DMS 273 treated with DMSO at 0.1 percent for 48 hours (cell line): ENCODE data around the gene CAPN12.

Source experiments
- DNase-seq: peaks from one replicate; lab custom pipeline; 2025; lab: John Stamatoyannopoulos, UW

The CAPN12 gene

GRCh38 chr19:38696729-38697055, 47.6 kb downstream of the CAPN12 start:
- no peak for DNase-seq

GRCh38 chr19:38695832-38696728, 48.2 kb downstream of the CAPN12 start:
- no peak for DNase-seq

GRCh38 chr19:38695317-38695683, 49.0 kb downstream of the CAPN12 start:
- no peak for DNase-seq

- DNase-seq: no peak
These were observed 50.7 kb downstream of the CAPN12 start for GRCh38 chr19:38693380-38694223.

- no peak for DNase-seq
These were observed 51.6 kb downstream of the CAPN12 start for GRCh38 chr19:38692458-38693379.

- no peak for DNase-seq
These were observed 52.3 kb downstream of the CAPN12 start for GRCh38 chr19:38691938-38692457.

- no peak for DNase-seq
These were observed 53.4 kb downstream of the CAPN12 start for GRCh38 chr19:38690832-38691231.

- no peak for DNase-seq
These were observed 54.1 kb downstream of the CAPN12 start for GRCh38 chr19:38690146-38690545.

- DNase-seq: no peak
These were observed 56.4 kb downstream of the CAPN12 start for GRCh38 chr19:38687837-38688378.

- DNase-seq: no peak
These were observed 57.8 kb downstream of the CAPN12 start for GRCh38 chr19:38686530-38686888.

GRCh38 chr19:38685666-38686529, 58.4 kb downstream of the CAPN12 start:
- DNase-seq: peak; percentile 81

GRCh38 chr19:38684862-38685665, 59.2 kb downstream of the CAPN12 start:
- DNase-seq: no peak

- peak; percentile 87 for DNase-seq
These were observed 60.0 kb downstream of the CAPN12 start for GRCh38 chr19:38684078-38684861.

- DNase-seq: peak; percentile 51
These were observed 60.7 kb downstream of the CAPN12 start for GRCh38 chr19:38683393-38684077.

GRCh38 chr19:38682872-38683392, 61.3 kb downstream of the CAPN12 start:
- no peak for DNase-seq

GRCh38 chr19:38682195-38682867, 61.9 kb downstream of the CAPN12 start:
- DNase-seq: no peak
